ENCODE measurements around the gene LGALS3BP.

LGALS3BP gene

GRCh38 chr17:78977681-78977943 lies 2.1 kb downstream of the LGALS3BP start:
- no peak for TF ChIP-seq CTCF (IDR thresholded peaks at IDR 0.05)

- no peak for TF ChIP-seq CTCF (IDR thresholded peaks at IDR 0.05)
Measured at GRCh38 chr17:78976907-78977680, 2.6 kb downstream of the LGALS3BP start.

- no peak for TF ChIP-seq CTCF (IDR thresholded peaks at IDR 0.05)
Measured at GRCh38 chr17:78974635-78975591, 4.8 kb downstream of the LGALS3BP start.

GRCh38 chr17:78973792-78974520 lies 5.8 kb downstream of the LGALS3BP start:
- no peak for TF ChIP-seq CTCF (IDR thresholded peaks at IDR 0.05)

GRCh38 chr17:78973196-78973595 lies 6.5 kb downstream of the LGALS3BP start:
- no peak for TF ChIP-seq CTCF (IDR thresholded peaks at IDR 0.05)

- TF ChIP-seq CTCF (IDR thresholded peaks at IDR 0.05), result no peak
Measured at GRCh38 chr17:78972507-78973105, 7.1 kb downstream of the LGALS3BP start.
